NT2/D1 (cell line): ENCODE data around the gene ZNF385B.
"Not testable (repeated sequence)": the region's sequence is repeated elsewhere in the genome, so short reads cannot be mapped to it uniquely, and the experiment has no call there.

Source experiments
- DNase-seq: peaks from one replicate; pipeline ENCODE4 v3.0.0-alpha.2; 2011; ENCODE audit warnings: low read depth, low spot score
- H3K27me3 ChIP-seq: 2 replicates; pipeline ENCODE4 v1.6.0; 2011; ENCODE audit warnings: mild to moderate bottlenecking; ENCODE audit not compliant: insufficient read length, insufficient read depth
- H3K36me3 ChIP-seq: 2 replicates; pipeline ENCODE4 v1.6.1; 2011; ENCODE audit warnings: mild to moderate bottlenecking, low read length, mixed read lengths; ENCODE audit not compliant: insufficient read depth, insufficient read length
- H3K4me1 ChIP-seq: 2 replicates; pipeline ENCODE4 v1.5.1; 2011; ENCODE audit not compliant: insufficient read depth, insufficient read length
- H3K4me3 ChIP-seq: 2 replicates; pipeline ENCODE4 v1.5.1; 2011; ENCODE audit warnings: low read depth; ENCODE audit not compliant: insufficient read length
- H3K9ac ChIP-seq: 2 replicates; pipeline ENCODE4 v1.6.0; 2011; ENCODE audit warnings: low read depth; ENCODE audit not compliant: insufficient read length
- H3K9me3 ChIP-seq: 2 replicates; pipeline ENCODE4 v1.5.1; 2011; ENCODE audit warnings: mild to moderate bottlenecking, low read length; ENCODE audit not compliant: insufficient read depth
- SUZ12 ChIP-seq: IDR thresholded peaks from 2 replicates; pipeline ENCODE4 v1.6.1; 2011; ENCODE audit not compliant: insufficient read length, insufficient read depth; ENCODE audit errors: extremely low read depth
- YY1 ChIP-seq: IDR thresholded peaks from 2 replicates; pipeline ENCODE4 v1.6.1; 2011; ENCODE audit not compliant: insufficient read length, insufficient read depth
- ZNF274 ChIP-seq: IDR thresholded peaks from 2 replicates; pipeline ENCODE4 v1.6.1; 2011; ENCODE audit warnings: mild to moderate bottlenecking, low read depth, low read length

Gene ZNF385B

GRCh38 chr2:179891237-179891636 lies 29.8 kb upstream of the ZNF385B start:
- H3K9ac ChIP-seq: no peak overlapping the region
- no peaks in the 10 kb centered on the region for H3K36me3 ChIP-seq
- no peak for DNase-seq
- peaks cover 16% of the 10 kb centered on the region for H3K9me3 ChIP-seq
- H3K27me3 ChIP-seq: no peaks in the 10 kb centered on the region
- H3K4me1 ChIP-seq: no peaks in the 10 kb centered on the region
- no peak for TF ChIP-seq ZNF274
- no peak for TF ChIP-seq SUZ12
- no peak for TF ChIP-seq YY1
- no peak overlapping the region for H3K4me3 ChIP-seq

- no peak overlapping the region for H3K4me3 ChIP-seq
- H3K9ac ChIP-seq: no peak overlapping the region
- TF ChIP-seq YY1: no peak
- TF ChIP-seq SUZ12: no peak
- TF ChIP-seq ZNF274: no peak
- no peaks in the 10 kb centered on the region for H3K36me3 ChIP-seq
- H3K27me3 ChIP-seq: no peaks in the 10 kb centered on the region
- H3K4me1 ChIP-seq: no peaks in the 10 kb centered on the region
- DNase-seq: no peak
- H3K9me3 ChIP-seq: peaks cover 16% of the 10 kb centered on the region
Measured at GRCh38 chr2:179890666-179891065, 29.3 kb upstream of the ZNF385B start.

- H3K4me1 ChIP-seq, DNase-seq, H3K4me3 ChIP-seq, H3K9ac ChIP-seq, H3K36me3 ChIP-seq, H3K27me3 ChIP-seq: not testable (repeated sequence)
- peaks cover 16% of the 10 kb centered on the region for H3K9me3 ChIP-seq
Measured at GRCh38 chr2:179888642-179889041, 27.2 kb upstream of the ZNF385B start.

GRCh38 chr2:179884193-179884592 lies 22.8 kb upstream of the ZNF385B start:
- Histone ChIP-seq H3K4me1 (no peaks in the 10 kb centered on the region), H3K4me3 (no peak overlapping the region), H3K27me3 (no peaks in the 10 kb centered on the region), H3K9ac (no peak overlapping the region), H3K36me3 (no peaks in the 10 kb centered on the region), H3K9me3 (peaks cover 16% of the 10 kb centered on the region)
- TF ChIP-seq ZNF274 (no peak), SUZ12 (no peak), YY1 (no peak)
- no peak for DNase-seq

GRCh38 chr2:179882851-179883806 lies 21.7 kb upstream of the ZNF385B start:
- Histone ChIP-seq H3K27me3 (no peaks in the 10 kb centered on the region), H3K9ac (no peak overlapping the region), H3K4me3 (no peak overlapping the region), H3K36me3 (no peaks in the 10 kb centered on the region), H3K4me1 (no peaks in the 10 kb centered on the region), H3K9me3 (peaks cover 5% of the 10 kb centered on the region; the same call in 1 of the 2 replicates)
- no peak for DNase-seq
- TF ChIP-seq SUZ12: no peak
- no peak for TF ChIP-seq YY1
- TF ChIP-seq ZNF274: no peak

- H3K4me1 ChIP-seq: no peaks in the 10 kb centered on the region
- H3K4me3 ChIP-seq: no peak overlapping the region
- H3K36me3 ChIP-seq: no peaks in the 10 kb centered on the region
- DNase-seq: no peak
- no peak overlapping the region for H3K9ac ChIP-seq
- no peaks in the 10 kb centered on the region for H3K27me3 ChIP-seq
- TF ChIP-seq SUZ12: no peak
- TF ChIP-seq YY1: no peak
- no peak for TF ChIP-seq ZNF274
- no peaks in the 10 kb centered on the region for H3K9me3 ChIP-seq
Measured at GRCh38 chr2:179877601-179878364, 16.4 kb upstream of the ZNF385B start.

GRCh38 chr2:179876266-179876665 lies 14.9 kb upstream of the ZNF385B start:
- Histone ChIP-seq H3K36me3 (no peaks in the 10 kb centered on the region), H3K9ac (no peak overlapping the region), H3K27me3 (no peaks in the 10 kb centered on the region), H3K4me3 (no peak overlapping the region), H3K9me3 (no peaks in the 10 kb centered on the region), H3K4me1 (no peaks in the 10 kb centered on the region)
- DNase-seq: no peak
- no peak for TF ChIP-seq YY1
- TF ChIP-seq ZNF274: no peak
- TF ChIP-seq SUZ12: no peak
